HG03439 (cell line): ENCODE data around the gene HAS3.

Source experiments
- ATAC-seq: cut with Tn5 transposase; IDR thresholded peaks from one replicate; pipeline ENCODE4 v1.9.1; 2021; ENCODE audit warnings: mild to moderate bottlenecking, moderate library complexity; ENCODE audit not compliant: unreplicated experiment

HAS3 gene

GRCh38 chr16:69089091-69089910, 16.2 kb upstream of the HAS3 start:
- no peak for ATAC-seq

GRCh38 chr16:69093974-69094373, 11.5 kb upstream of the HAS3 start:
- ATAC-seq, result no peak

GRCh38 chr16:69094501-69094900, 11.0 kb upstream of the HAS3 start:
- no peak for ATAC-seq

GRCh38 chr16:69095193-69095592, 10.3 kb upstream of the HAS3 start:
- no peak for ATAC-seq

GRCh38 chr16:69100071-69100691, 5.3 kb upstream of the HAS3 start:
- ATAC-seq, result no peak

GRCh38 chr16:69106491-69107315, 1.2 kb downstream of the HAS3 start:
- ATAC-seq, result no peak

- no peak for ATAC-seq
These were observed 2.0 kb downstream of the HAS3 start for GRCh38 chr16:69107316-69107962.

- no peak for ATAC-seq
These were observed 2.8 kb downstream of the HAS3 start for GRCh38 chr16:69108064-69108904.

GRCh38 chr16:69108905-69109252, 3.4 kb downstream of the HAS3 start:
- ATAC-seq, result no peak

GRCh38 chr16:69109486-69110270, 4.2 kb downstream of the HAS3 start:
- no peak for ATAC-seq

GRCh38 chr16:69110406-69110805, 5.0 kb downstream of the HAS3 start:
- ATAC-seq, result no peak

GRCh38 chr16:69111216-69111875, 5.9 kb downstream of the HAS3 start:
- ATAC-seq, result no peak

- ATAC-seq, result no peak
These were observed 6.4 kb downstream of the HAS3 start for GRCh38 chr16:69111876-69112230.

- no peak for ATAC-seq
These were observed 7.1 kb downstream of the HAS3 start for GRCh38 chr16:69112285-69113129.

GRCh38 chr16:69113216-69113615, 7.8 kb downstream of the HAS3 start:
- ATAC-seq, result no peak

GRCh38 chr16:69114346-69114975, 9.0 kb downstream of the HAS3 start:
- no peak for ATAC-seq

GRCh38 chr16:69114976-69115355, 9.5 kb downstream of the HAS3 start:
- ATAC-seq, result no peak

GRCh38 chr16:69115361-69115760, 9.9 kb downstream of the HAS3 start:
- ATAC-seq, result no peak
